AML-193 (cell line): ENCODE measurements around the gene M1AP.

Experiments used
- DNase-seq, 2 experiments: peaks; one replicate each; lab custom pipeline; 2025; lab: John Stamatoyannopoulos, UW

The M1AP gene

GRCh38 chr2:74546004-74546403 lies 102.1 kb downstream of the M1AP start:
- DNase-seq: no peak

DNA sequence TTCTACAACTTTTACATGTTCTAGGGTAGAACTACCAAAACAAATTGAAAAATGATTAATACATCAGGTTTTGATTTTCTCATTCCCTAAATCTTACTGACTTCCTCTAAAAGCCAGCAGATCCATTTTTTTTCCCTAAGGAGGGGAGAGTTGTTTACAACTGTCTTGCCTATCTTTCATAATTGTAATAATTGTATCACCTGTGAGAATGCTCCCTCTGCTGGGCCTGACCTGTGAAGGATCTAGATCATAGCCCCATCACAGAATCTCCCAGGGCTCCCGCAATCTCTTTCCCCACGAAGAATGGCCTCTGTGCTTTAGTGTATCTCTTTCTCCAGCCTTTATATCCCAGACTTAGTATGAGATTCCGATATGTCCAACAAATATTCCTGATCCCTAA lies 103.5 kb downstream of the M1AP start:
- no peak for DNase-seq

GRCh38 chr2:74542978-74543377 lies 105.2 kb downstream of the M1AP start:
- no peak for DNase-seq

GRCh38 chr2:74540291-74540690 lies 107.8 kb downstream of the M1AP start:
- DNase-seq: no peak

- DNase-seq: no peak
These were observed 109.2 kb downstream of the M1AP start for GRCh38 chr2:74538881-74539339.

- no peak for DNase-seq
These were observed 111.0 kb downstream of the M1AP start for GRCh38 chr2:74537140-74537539.

GRCh38 chr2:74536166-74536950 lies 111.8 kb downstream of the M1AP start:
- no peak for DNase-seq

DNA sequence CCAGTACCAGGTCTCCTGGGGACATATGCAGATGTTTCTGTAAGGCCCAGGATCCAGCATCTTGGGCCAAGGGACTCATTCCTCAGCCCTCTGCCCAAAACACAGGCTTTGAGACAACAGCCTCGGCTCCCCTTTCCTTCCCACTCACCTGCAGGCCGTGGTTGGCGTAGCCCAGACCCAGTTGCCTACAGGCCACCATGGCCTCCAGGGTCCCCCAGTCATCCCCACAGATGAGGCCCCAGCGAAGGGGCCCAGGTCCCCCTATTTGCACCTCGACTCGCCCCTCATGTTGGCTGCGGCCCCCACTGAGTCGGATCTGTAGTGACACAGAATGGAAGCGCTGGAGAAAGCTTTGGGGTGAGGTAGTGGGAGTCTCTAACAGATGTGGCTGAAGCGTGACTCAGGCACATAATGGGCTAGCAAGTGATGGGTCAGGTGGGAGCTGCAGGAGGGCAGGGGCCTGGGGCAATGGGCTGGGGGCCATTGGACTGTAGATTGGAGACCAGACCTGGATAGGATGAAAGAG lies 112.6 kb downstream of the M1AP start:
- no peak for DNase-seq

GRCh38 chr2:74534411-74534810 lies 113.7 kb downstream of the M1AP start:
- DNase-seq: no peak

DNA sequence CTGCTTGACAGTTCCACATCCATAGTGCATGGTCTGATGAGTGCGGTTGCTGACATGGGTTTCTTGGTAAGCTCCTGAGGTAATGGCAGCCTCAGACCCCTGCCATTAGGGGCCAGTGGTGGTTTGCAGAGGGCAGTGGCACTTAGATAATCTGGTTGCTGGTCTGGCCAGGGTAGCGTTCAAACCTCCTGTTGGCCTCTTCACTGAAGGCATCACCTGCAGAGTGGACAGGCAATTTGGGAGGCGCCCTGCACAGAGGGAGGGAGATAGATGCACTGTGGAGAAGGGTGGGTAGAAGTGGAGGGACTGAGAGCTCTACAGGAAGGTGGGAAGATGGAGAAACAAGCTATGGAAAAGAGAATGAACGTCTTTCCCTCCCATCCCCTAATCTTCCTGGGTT lies 114.7 kb downstream of the M1AP start:
- DNase-seq: no peak

GRCh38 chr2:74532222-74532621 lies 115.9 kb downstream of the M1AP start:
- DNase-seq: peak; percentile 64 to 69

- no peak for DNase-seq
These were observed 116.5 kb downstream of the M1AP start for GRCh38 chr2:74531666-74532065.

- peak in 1 of 2 experiments; percentile 39 for DNase-seq
These were observed 117.6 kb downstream of the M1AP start for GRCh38 chr2:74530239-74531187.

- peak; percentile 98 to 99 for DNase-seq
These were observed 118.5 kb downstream of the M1AP start, which contains the start of the genes AUP1 and HTRA2 for GRCh38 chr2:74529357-74530238. Gene AUP1 (minus strand): TSS chr2:74529706. CDS start chr2:74529629, 77 bp downstream. Gene HTRA2 (plus strand): TSS chr2:74529933. CDS start chr2:74530007, 74 bp downstream.

DNA sequence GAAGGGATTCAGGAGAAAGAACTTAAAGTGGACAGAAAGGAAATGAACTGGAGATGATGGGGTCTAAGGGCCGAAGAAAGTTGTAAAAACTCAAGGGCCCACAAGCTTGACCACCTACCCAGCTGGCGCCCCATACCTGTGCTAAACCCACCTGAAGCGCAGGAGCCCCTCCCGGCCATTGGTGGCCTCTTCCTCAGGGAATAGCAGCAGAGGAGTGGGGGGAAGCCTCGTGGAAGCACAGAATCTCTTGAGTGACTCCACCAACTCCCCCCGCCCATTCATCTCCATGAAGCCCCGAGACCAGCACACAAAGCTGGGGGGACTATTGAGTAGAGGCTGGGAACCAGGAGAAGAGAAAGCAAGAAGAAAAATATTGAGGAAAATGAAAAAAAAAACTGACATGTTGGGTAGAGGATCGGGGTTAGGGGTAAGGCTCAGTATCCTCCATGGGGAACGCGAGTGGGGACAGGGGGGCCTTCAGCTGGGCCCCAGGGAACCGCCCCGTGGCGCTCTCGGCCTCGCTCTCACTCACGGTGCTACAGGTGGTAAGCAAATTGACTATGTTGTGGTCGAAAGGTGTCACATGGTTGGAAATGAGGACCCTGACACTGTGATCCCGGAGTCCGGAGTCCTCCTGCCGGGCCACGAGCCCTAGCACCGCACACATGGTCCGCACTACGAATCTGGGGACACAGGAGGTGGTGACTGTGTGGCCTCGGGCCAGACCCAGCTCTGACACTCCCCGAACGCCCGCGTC lies 119.4 kb downstream of the M1AP start:
- no peak for DNase-seq

DNA sequence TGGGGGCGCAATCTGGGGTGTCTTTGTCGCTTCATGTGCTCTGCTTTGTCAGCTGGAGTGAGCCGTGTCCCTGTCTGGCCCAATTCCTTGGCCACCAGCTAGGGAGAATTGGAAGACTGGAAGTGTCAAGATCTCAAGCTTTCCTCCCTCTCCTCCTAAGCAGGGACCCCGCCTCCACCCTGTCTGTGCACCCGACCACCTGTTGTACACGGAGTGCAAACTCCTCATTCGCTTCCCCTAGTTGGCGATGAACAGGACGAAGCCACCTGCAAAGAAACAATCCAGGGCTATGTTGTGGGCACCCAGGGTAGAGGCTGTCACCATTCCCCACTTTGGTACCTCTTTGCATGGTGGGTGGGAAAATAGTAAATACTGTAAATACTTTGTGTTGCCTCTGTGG lies 120.4 kb downstream of the M1AP start:
- DNase-seq: no peak

DNA sequence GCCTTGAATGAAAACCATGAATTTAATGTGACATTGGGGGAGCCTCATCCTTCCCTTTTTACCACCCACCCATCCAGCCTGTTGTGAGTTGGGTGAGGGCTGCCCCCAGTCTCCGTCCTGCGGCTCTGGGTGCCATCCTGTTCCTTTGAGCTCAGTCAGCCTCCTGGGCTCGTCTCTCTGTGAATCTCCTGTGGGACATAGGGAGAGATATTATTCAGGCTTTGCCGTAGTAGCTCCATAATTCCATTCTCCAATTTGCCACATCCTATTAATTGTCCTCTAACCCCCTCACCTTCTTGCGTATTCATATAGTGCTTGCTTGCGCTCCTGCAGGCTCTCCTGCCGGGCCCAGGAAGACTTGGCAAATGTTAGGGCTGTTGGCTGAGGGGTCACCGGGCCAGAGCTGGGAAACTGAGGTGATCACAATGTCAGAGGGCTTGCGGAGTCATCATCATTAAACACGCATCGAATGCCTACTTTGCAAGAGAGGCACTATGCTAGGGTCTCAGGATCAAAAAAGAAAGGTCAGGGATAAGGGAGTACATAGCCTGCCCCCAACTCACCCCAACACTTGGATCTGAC lies 121.4 kb downstream of the M1AP start:
- no peak for DNase-seq

DNA sequence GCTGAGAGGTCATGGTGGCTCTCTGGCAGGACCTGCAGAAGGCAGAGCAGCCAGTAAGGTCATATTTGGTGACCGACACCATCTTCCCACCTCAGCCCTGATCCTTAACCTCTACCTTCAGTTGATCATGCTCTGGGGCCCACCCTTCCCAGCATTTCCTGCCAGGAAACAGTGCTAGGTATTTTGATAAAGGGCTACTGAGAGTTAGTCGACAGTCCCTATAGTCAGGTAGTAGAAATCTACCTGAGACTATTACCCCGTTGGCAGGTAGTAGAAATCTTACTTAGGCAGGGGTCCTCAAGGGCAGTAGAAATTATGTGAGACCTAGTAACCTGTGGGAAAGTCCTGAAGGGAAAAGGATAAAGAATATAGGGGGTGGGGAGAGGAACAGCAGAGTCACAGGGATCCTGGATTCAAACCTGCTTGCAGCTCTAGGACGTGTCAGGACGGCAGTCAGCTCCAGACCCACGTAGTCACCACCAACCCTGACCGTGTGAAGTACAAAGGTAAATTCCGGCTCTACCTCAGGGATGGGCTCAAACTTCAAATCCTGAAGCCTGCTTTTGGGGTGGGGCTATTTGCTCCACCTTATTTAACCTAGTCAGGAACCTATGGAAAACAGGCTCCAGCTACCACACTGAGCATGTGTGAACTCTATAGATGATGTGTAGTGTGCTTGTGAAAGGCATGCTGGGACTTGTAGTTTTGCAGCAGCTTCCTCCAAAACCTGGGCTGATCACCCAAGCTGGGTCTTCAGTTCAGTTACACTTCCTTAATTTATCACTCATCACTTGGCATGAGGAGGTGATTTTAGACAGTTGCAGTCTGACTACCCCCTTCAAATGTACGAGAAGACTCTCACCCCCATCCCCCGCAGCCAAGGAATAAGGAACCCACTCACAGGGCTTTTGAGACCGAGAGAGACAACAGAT lies 122.1 kb downstream of the M1AP start, which contains the start of gene DQX1:
DQX1 (minus strand) TSS at position 515 of the 932 bp plus-strand sequence; CDS start at position 13, 502 bp downstream.
- DNase-seq: peak; percentile 35 to 56
